ENCODE measurements around the gene TMEM108. TPM values are rescaled to one million over a fixed set of nuclear protein-coding genes. Genes with fewer than 3 reads are reported as not detected.
A peak's percentile ranks its signal among the peaks of the same experiment; 100 is the strongest.

TMEM108 gene
- polyA plus RNA-seq, 1 donor = 2.8 TPM

DNA sequence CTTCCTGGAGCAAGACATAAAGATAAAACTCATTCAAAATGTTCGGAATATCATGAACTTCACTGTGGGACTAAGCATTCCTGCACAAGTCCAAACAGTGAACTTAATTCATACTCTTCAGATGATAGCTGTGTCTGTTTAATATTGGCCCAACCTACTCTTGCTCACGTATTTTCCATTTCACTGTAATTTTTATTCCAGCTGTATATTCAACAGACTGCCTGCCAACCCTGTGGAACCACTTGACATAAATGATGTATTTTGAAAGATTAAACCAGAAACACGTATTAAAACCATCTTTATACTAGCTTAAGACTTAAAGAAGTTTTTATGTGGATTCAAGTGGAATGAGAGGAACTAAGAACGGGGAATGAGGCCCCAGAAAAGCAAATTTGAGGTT lies 172.5 kb downstream of the TMEM108 start:
- no peak overlapping the region for H3K27ac ChIP-seq (ENCODE audit: low read length)
- no peaks in the 10 kb centered on the region for H3K9me3 ChIP-seq (ENCODE audit: control insufficient read depth, low read depth, low read length)
- 100% methylated on average over 2 of the region's 4 CpGs for WGBS (ENCODE audit: insufficient coverage, low lambda C conversion rate)
- H3K27me3 ChIP-seq (ENCODE audit: control insufficient read depth, insufficient read depth, low read length) = no peaks in the 10 kb centered on the region
- no peak for DNase-seq
- H3K4me1 ChIP-seq (ENCODE audit: control insufficient read depth, insufficient read depth, low read length) = no peaks in the 10 kb centered on the region
- H3K36me3 ChIP-seq (ENCODE audit: control insufficient read depth, insufficient read depth, low read length) = no peaks in the 10 kb centered on the region
- no peak overlapping the region for H3K4me3 ChIP-seq (ENCODE audit: low read length)

DNA sequence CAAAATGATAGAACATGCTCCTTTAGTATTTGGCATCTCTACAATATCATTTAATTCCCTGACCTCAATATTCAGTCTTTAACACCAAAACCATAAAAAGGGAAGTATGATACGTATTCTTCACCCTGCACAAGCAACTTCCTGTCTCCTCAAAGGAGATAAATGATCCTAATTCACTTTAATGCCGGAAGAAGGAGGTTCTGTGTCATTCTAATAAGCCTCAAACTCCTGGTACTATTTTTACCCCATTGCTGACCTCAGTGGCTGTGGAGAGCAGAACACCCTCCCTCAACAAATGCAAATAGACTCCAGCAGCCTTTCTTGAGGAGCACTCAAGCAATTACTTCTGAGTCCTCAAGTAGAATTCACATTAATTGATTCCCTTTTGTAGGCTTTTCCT lies 173.3 kb downstream of the TMEM108 start:
- DNase-seq = peak in 1 of 2 donors; percentile 9
- H3K36me3 ChIP-seq (ENCODE audit: control insufficient read depth, insufficient read depth, low read length) = no peaks in the 10 kb centered on the region
- no peak overlapping the region for H3K4me3 ChIP-seq (ENCODE audit: low read length)
- WGBS (ENCODE audit: insufficient coverage, low lambda C conversion rate) = no CpG with 5 or more reads among the region's 2 CpGs
- no peaks in the 10 kb centered on the region for H3K4me1 ChIP-seq (ENCODE audit: control insufficient read depth, insufficient read depth, low read length)
- no peaks in the 10 kb centered on the region for H3K27me3 ChIP-seq (ENCODE audit: control insufficient read depth, insufficient read depth, low read length)
- H3K27ac ChIP-seq (ENCODE audit: low read length) = no peak overlapping the region
- H3K9me3 ChIP-seq (ENCODE audit: control insufficient read depth, low read depth, low read length) = no peaks in the 10 kb centered on the region

DNA sequence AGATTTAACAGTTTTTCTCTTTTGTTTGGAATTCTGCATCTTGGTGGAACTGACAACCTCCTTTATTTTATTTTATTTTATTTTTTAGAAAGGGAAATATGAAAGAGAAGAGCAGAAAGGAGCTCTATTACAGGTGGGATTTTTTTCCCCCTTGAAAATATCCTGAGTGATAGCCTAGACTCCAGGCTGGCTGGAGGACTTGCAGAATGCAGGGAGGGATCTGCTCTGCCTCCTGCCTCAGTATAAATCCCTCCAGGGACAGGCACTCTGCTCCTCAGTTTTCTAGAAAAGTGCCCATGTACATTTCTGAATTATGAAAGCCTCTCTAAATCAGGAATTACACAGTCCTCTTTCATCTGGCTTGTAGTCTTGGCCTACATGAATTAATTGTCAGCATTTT lies 173.7 kb downstream of the TMEM108 start:
- no peak overlapping the region for H3K4me3 ChIP-seq (ENCODE audit: low read length)
- H3K36me3 ChIP-seq (ENCODE audit: control insufficient read depth, insufficient read depth, low read length) = no peaks in the 10 kb centered on the region
- no peaks in the 10 kb centered on the region for H3K4me1 ChIP-seq (ENCODE audit: control insufficient read depth, insufficient read depth, low read length)
- no peak for DNase-seq
- no peaks in the 10 kb centered on the region for H3K27me3 ChIP-seq (ENCODE audit: control insufficient read depth, insufficient read depth, low read length)
- no peaks in the 10 kb centered on the region for H3K9me3 ChIP-seq (ENCODE audit: control insufficient read depth, low read depth, low read length)
- H3K27ac ChIP-seq (ENCODE audit: low read length) = no peak overlapping the region

GRCh38 chr3:133213937-133214336 lies 175.7 kb downstream of the TMEM108 start:
- Histone ChIP-seq H3K27ac (ENCODE audit: low read length) (no peak overlapping the region), H3K4me1 (ENCODE audit: control insufficient read depth, insufficient read depth, low read length) (no peaks in the 10 kb centered on the region), H3K36me3 (ENCODE audit: control insufficient read depth, insufficient read depth, low read length) (no peaks in the 10 kb centered on the region), H3K4me3 (ENCODE audit: low read length) (no peak overlapping the region), H3K27me3 (ENCODE audit: control insufficient read depth, insufficient read depth, low read length) (no peaks in the 10 kb centered on the region), H3K9me3 (ENCODE audit: control insufficient read depth, low read depth, low read length) (no peaks in the 10 kb centered on the region)
- no CpG with 5 or more reads among the region's 2 CpGs for WGBS (ENCODE audit: insufficient coverage, low lambda C conversion rate)
- DNase-seq = no peak

GRCh38 chr3:133227813-133228212 lies 189.6 kb downstream of the TMEM108 start:
- no peak overlapping the region for H3K27ac ChIP-seq (ENCODE audit: low read length)
- H3K4me3 ChIP-seq (ENCODE audit: low read length) = no peak overlapping the region
- peaks cover 7% of the 10 kb centered on the region for H3K9me3 ChIP-seq (ENCODE audit: control insufficient read depth, low read depth, low read length)
- no peak for DNase-seq
- no peaks in the 10 kb centered on the region for H3K27me3 ChIP-seq (ENCODE audit: control insufficient read depth, insufficient read depth, low read length)
- H3K4me1 ChIP-seq (ENCODE audit: control insufficient read depth, insufficient read depth, low read length) = no peaks in the 10 kb centered on the region
- no peaks in the 10 kb centered on the region for H3K36me3 ChIP-seq (ENCODE audit: control insufficient read depth, insufficient read depth, low read length)
- 50% methylated on average over 1 of the region's 3 CpGs for WGBS (ENCODE audit: insufficient coverage, low lambda C conversion rate)

DNA sequence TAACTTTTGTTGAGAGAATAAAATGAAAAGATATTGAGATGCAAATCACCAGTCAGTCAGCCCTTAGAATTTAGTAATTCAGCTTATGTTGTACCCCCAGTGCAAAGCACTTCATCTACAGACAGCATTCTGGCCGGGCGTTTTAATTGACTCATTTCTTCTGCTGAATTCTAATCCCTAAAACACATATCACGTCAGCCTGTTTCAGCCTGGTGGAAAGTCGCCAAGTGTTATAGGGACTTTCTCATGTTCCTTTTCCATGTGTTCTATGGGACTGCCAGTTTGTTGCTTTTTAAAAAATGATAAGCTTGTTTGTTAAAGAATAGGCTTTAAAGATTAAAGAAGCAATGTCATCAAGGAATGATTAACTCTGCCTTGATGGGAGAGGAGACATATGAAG lies 192.0 kb downstream of the TMEM108 start:
- Histone ChIP-seq H3K4me3 (ENCODE audit: low read length) (no peak overlapping the region), H3K36me3 (ENCODE audit: control insufficient read depth, insufficient read depth, low read length) (no peaks in the 10 kb centered on the region), H3K27ac (ENCODE audit: low read length) (no peak overlapping the region), H3K4me1 (ENCODE audit: control insufficient read depth, insufficient read depth, low read length) (no peaks in the 10 kb centered on the region), H3K27me3 (ENCODE audit: control insufficient read depth, insufficient read depth, low read length) (no peaks in the 10 kb centered on the region), H3K9me3 (ENCODE audit: control insufficient read depth, low read depth, low read length) (no peaks in the 10 kb centered on the region)
- WGBS (ENCODE audit: insufficient coverage, low lambda C conversion rate) = 0% methylated on average over 1 of the region's 4 CpGs
- DNase-seq = no peak

DNA sequence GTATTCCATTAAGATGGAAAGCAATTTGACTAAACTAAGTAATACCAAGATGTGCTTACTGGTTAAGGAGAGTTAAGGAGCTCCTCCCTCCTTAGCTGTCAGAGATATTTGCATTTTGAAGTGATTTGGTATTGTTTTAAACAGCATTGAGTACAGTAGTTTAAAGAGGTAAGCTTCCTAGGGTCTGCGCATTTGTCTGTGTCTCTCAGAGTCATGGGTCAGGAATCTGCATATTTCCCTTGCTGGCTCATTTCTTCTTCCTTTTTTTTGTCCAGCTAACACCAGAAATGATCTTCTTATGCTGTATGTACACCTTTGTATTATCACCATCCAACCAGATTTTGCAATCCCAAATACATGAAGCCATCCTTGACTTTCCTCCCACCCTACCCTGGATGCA lies 198.7 kb downstream of the TMEM108 start:
- no peaks in the 10 kb centered on the region for H3K36me3 ChIP-seq (ENCODE audit: control insufficient read depth, insufficient read depth, low read length)
- H3K27me3 ChIP-seq (ENCODE audit: control insufficient read depth, insufficient read depth, low read length) = no peaks in the 10 kb centered on the region
- H3K9me3 ChIP-seq (ENCODE audit: control insufficient read depth, low read depth, low read length) = no peaks in the 10 kb centered on the region
- DNase-seq = no peak
- no peak overlapping the region for H3K27ac ChIP-seq (ENCODE audit: low read length)
- no peak overlapping the region for H3K4me3 ChIP-seq (ENCODE audit: low read length)
- no peaks in the 10 kb centered on the region for H3K4me1 ChIP-seq (ENCODE audit: control insufficient read depth, insufficient read depth, low read length)
- WGBS (ENCODE audit: insufficient coverage, low lambda C conversion rate) = 100% methylated on average over 1 of the region's 1 CpG

GRCh38 chr3:133237380-133237779 lies 199.2 kb downstream of the TMEM108 start:
- Histone ChIP-seq H3K27ac (ENCODE audit: low read length) (no peak overlapping the region), H3K27me3 (ENCODE audit: control insufficient read depth, insufficient read depth, low read length) (no peaks in the 10 kb centered on the region), H3K4me3 (ENCODE audit: low read length) (no peak overlapping the region), H3K9me3 (ENCODE audit: control insufficient read depth, low read depth, low read length) (no peaks in the 10 kb centered on the region), H3K4me1 (ENCODE audit: control insufficient read depth, insufficient read depth, low read length) (no peaks in the 10 kb centered on the region), H3K36me3 (ENCODE audit: control insufficient read depth, insufficient read depth, low read length) (no peaks in the 10 kb centered on the region)
- DNase-seq = no peak

DNA sequence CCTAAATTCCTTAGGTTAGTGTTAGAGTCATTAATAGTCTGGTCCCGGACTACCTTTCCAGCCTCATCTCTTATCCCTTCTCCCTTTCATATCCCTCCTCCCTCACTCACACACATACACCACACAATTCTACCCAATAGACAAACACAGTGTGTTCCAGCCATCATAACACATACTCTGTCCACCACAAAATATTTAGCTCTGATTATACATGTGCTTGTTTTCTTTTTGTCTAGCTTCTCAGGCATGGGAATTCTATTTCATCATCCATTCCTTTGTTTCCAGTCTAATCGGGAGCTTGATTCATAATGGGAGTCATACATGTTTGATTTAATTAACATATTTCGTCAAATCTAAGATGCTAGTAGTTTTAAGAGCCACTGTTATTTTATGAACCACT lies 199.8 kb downstream of the TMEM108 start:
- no peaks in the 10 kb centered on the region for H3K9me3 ChIP-seq (ENCODE audit: control insufficient read depth, low read depth, low read length)
- no peaks in the 10 kb centered on the region for H3K4me1 ChIP-seq (ENCODE audit: control insufficient read depth, insufficient read depth, low read length)
- no peak overlapping the region for H3K4me3 ChIP-seq (ENCODE audit: low read length)
- WGBS (ENCODE audit: insufficient coverage, low lambda C conversion rate) = 100% methylated on average over 3 of the region's 3 CpGs
- no peaks in the 10 kb centered on the region for H3K36me3 ChIP-seq (ENCODE audit: control insufficient read depth, insufficient read depth, low read length)
- no peak for DNase-seq
- H3K27me3 ChIP-seq (ENCODE audit: control insufficient read depth, insufficient read depth, low read length) = no peaks in the 10 kb centered on the region
- H3K27ac ChIP-seq (ENCODE audit: low read length) = no peak overlapping the region

DNA sequence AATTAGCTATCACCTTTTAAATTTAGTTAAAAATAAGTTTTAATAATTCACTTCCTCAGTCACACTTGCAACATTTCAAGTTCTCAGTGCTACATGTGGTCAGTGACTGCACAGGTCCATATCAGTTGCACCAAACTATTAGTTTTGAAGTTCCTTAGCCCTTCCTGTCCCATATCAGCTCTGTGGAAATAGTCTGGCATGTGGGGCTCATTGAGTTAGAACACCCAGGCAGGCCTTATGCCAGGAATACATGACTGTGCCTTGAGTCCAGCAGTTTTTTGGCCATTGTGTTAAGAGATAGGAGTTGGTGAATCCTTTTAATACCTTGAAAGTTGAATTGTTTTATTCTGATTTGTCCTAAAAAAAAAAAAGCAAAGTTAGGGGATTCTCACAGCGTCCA lies 207.9 kb downstream of the TMEM108 start:
- Histone ChIP-seq H3K9me3 (ENCODE audit: control insufficient read depth, low read depth, low read length) (no peaks in the 10 kb centered on the region), H3K4me1 (ENCODE audit: control insufficient read depth, insufficient read depth, low read length) (no peaks in the 10 kb centered on the region), H3K27me3 (ENCODE audit: control insufficient read depth, insufficient read depth, low read length) (no peaks in the 10 kb centered on the region), H3K4me3 (ENCODE audit: low read length) (no peak overlapping the region), H3K36me3 (ENCODE audit: control insufficient read depth, insufficient read depth, low read length) (no peaks in the 10 kb centered on the region), H3K27ac (ENCODE audit: low read length) (no peak overlapping the region)
- no peak for DNase-seq
- WGBS (ENCODE audit: insufficient coverage, low lambda C conversion rate) = no CpG with 5 or more reads among the region's 1 CpG

DNA sequence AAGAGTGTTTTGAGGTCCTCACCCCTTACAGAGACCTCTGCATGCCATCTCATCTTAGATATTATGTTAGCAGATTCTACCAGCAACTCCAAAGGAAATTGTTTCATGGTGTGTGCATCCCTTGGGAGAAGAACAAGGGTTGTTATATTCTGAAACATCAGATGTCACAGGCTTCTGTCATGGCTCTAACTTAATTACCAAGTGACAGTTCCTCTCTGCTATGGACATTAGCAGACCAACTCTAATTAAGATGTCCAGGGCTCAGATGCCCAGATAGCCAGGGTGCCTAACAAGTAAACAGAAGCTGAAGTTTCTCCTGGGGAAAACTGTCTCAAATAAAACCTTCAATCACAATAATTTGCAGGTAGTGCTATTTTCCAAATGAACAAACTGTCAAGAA lies 208.6 kb downstream of the TMEM108 start:
- H3K36me3 ChIP-seq (ENCODE audit: control insufficient read depth, insufficient read depth, low read length) = no peaks in the 10 kb centered on the region
- DNase-seq = no peak

More for the DNA sequence above, 208.6 kb downstream of the TMEM108 start:
- Histone ChIP-seq H3K9me3 (ENCODE audit: control insufficient read depth, low read depth, low read length) (no peaks in the 10 kb centered on the region), H3K4me1 (ENCODE audit: control insufficient read depth, insufficient read depth, low read length) (no peaks in the 10 kb centered on the region), H3K27ac (ENCODE audit: low read length) (no peak overlapping the region), H3K27me3 (ENCODE audit: control insufficient read depth, insufficient read depth, low read length) (no peaks in the 10 kb centered on the region), H3K4me3 (ENCODE audit: low read length) (no peak overlapping the region)
